HG03175 (cell line): ENCODE results near the gene SLF2.

Source experiments
- ATAC-seq: cut with Tn5 transposase; IDR thresholded peaks from one replicate; pipeline ENCODE4 v1.9.1; 2021; ENCODE audit warnings: mild to moderate bottlenecking, moderate library complexity; ENCODE audit not compliant: unreplicated experiment

The SLF2 gene

DNA sequence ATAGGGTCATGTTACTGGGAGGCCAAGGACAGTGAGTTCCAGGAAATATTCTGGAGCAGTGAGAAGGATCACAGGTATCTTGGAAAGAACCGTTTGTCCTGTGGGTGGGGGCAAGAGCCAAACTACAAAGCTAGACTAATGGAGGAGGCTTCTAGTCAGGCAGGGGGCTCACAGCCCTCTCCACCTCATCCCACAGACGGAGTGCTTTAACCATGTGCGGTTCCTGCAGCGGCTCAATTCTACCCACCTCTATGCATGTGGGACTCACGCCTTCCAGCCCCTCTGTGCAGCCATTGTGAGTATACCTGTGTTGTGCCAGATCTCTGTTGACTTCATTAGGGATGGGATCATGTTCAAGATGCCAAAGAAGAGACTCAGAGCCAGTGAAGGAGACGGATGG lies 64.7 kb downstream of the SLF2 start:
- ATAC-seq, result no peak

DNA sequence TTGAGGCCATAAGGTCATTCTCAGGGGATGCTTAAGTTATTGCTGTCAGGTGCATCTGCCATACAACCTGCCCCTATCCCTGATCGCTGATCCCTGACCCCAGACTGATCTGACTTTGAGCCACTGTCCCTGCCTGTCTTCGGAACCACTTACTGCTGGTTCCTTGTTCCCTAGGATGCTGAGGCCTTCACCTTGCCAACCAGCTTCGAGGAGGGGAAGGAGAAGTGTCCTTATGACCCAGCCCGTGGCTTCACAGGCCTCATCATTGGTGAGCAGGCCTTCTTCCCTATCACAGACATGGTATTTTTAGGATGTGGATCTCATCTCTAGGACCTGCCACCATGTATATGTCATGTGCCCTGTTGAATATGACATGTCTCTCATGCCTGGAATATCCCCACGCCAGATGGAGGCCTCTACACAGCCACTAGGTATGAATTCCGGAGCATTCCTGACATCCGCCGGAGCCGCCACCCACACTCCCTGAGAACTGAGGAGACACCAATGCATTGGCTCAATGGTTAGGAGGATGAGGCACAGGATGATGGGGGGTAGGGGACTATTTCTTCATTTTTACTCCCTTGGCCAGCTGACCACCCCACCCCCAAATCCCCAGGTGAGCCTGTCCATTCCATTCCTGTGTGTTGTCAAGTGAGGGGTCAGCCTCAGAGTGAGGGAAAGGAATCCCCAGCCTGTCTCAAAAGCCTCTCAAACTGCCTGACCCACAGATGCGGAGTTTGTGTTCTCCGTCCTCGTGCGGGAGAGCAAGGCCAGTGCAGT lies 65.5 kb downstream of the SLF2 start:
- ATAC-seq, result no peak

DNA sequence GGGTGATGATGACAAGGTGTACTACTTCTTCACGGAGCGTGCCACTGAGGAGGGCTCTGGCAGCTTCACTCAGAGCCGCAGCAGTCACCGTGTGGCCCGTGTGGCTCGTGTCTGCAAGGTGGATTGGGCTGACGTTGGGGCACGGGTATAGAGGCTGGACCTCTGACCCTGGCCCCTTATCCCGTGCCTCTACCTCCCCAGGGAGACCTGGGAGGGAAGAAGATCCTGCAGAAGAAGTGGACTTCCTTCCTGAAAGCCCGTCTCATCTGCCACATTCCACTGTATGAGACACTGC lies 66.1 kb downstream of the SLF2 start:
- no peak for ATAC-seq

DNA sequence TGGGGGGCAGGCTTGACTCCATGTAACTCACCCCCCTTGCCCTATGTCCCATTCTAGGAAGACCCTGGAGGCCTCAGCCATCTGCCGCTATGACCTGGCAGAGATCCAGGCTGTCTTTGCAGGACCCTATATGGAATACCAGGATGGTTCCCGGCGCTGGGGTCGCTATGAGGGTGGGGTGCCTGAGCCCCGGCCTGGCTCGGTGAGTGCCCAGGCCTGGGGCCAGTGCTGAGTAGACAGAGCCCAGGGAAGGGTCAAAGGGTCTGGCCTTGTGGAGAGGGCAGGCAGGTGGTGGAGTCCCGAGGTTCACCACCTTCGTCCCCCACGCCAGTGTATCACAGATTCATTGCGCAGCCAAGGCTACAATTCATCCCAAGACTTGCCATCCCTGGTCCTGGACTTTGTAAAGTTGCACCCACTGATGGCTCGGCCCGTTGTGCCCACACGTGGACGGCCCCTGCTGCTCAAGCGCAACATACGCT lies 67.1 kb downstream of the SLF2 start:
- no peak for ATAC-seq

DNA sequence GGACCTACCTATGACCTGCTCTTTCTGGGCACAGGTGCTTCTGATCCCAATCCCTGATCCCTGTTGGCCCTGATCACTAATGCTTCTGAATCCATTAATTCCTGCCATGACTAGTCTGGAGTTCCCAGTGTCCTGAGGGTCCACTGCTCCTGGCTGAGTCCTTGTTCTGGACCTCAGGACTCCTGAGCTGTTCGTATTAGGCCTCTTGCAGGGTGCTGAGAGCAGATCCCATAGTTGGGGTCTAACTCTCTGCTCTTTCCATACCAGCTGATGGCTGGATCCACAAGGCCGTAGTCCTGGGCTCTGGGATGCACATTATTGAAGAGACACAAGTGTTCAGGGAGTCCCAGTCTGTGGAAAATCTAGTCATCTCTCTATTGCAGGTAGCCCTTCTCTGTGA lies 67.5 kb downstream of the SLF2 start:
- ATAC-seq, result no peak

DNA sequence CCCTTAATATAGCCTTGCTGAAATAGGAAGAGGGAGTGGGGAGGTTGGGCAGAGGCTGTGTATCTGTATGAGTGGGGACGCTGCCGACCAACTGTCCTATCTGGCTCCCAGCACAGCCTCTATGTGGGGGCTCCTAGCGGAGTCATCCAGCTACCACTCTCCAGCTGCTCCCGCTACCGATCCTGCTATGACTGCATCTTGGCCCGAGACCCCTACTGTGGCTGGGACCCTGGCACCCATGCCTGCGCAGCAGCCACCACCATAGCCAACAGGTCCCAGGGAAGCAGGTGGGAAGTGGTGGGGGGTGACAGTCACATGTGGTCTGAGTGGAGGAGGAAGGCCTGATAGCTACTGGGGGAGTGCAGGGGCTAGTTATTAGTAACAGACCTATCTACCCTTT lies 67.9 kb downstream of the SLF2 start:
- no peak for ATAC-seq

DNA sequence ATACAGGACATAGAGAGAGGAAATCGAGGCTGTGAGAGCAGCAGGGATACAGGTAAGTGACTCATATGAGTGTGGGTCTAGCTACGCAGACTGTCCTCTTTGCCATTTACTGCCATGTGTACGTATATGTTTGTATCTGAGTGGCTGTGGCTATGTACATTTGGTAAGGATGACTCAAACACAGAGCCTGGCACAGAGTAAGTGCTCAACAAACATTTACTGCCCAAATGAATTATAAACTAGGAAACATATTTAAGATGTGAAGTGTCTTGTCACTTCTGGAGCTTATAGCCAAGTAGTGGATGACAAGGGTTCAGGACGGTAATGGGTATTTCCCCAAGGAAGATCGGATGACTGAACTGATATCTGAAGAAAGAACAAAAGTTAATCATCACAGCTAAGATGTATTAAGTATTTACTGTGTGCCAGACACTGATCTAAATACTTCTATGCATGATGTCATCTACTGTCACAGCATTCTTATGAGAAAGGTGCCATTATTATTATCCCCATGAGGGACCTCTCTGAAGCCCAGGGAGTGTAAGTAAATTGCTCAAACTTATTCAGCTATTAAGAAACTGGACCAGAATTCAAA lies 68.5 kb downstream of the SLF2 start:
- ATAC-seq, result no peak

DNA sequence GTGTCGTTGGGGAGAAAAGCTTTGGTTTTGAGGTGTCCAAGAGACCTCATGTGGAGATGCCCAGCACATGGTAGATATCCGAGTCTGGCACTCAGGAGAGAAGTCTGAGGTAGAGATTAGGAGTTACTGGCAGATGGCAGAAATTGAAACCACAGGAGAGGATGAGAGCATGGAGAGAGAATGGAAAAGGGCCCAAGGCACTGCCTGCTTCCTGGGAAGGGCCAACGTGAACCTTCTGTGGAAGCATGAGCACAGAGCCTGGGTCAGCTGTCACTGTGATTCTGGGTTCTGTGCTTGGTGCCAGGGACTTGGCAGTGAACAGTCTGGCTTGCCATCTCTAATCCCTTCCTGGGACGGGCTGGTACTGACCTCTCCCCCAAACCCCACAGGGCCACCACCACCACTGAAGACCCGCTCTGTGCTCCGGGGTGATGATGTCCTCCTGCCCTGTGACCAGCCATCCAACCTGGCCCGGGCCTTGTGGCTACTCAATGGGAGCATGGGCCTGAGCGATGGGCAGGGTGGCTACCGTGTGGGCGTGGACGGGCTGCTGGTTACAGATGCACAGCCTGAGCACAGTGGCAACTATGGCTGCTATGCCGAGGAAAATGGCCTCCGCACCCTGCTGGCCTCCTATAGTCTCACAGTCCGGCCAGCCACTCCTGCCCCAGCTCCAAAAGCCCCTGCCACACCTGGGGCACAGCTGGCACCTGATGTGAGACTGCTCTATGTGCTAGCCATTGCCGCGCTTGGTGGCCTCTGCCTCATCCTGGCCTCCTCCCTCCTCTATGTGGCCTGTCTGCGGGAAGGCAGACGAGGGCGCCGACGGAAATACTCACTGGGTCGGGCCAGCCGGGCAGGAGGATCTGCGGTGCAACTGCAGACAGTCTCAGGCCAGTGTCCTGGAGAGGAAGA lies 70.4 kb downstream of the SLF2 start:
- ATAC-seq, result no peak

DNA sequence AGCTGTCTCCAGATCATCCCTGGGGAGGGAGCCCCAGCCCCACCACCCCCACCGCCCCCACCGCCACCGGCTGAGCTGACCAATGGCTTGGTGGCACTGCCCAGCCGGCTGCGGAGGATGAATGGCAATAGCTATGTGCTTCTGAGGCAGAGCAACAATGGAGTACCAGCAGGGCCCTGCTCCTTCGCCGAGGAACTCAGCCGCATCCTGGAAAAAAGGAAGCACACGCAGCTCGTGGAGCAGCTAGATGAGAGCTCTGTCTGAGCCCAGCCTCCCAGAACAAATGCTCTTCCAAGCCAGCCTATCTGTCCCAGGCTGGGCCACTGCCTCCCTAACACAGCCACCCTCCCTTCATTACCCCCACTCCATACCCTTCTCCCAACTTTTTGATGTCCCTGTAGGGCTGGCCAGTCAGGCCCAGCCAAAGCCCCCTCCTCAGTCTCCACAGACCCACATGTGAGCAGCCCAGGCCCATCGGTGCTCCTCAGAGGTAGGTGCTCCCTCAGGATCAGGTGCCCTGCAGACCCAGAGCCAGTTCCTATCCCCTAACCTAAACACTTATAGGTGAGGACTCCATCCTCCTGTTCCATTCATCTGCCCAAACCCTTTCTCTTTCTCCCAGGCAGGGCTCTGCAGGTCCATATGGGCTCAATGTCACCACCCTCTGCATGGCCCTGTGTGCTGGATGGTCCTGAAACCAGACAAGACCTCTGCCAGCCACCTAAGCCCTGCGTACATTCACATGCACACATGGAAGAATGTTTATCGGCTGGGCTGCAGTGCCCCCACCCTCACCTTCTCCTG lies 71.3 kb downstream of the SLF2 start:
- no peak for ATAC-seq

DNA sequence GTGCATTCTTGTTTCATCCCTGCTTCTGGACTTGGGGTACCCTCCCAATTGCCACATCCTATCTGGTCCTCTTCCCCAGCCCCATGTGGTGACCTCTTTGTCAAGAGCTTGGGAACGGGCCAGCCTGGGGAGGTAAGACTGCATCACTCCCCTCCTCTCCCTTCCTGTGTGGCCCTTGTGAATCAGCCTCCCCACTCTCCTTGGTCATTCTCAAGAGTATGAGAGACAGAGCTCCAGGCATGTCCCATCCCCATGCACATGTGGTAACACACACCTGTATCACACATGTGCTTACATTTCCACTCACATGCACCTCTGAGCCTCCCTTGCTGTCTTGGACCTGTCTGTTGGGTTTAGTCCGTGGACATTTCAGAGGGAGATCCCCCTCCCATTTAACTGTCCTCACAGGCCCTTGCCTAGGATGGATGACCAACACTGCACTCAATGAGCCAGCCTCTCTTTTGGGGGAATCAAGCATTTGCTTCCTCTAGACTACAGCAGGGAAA lies 72.0 kb downstream of the SLF2 start:
- ATAC-seq, result no peak

DNA sequence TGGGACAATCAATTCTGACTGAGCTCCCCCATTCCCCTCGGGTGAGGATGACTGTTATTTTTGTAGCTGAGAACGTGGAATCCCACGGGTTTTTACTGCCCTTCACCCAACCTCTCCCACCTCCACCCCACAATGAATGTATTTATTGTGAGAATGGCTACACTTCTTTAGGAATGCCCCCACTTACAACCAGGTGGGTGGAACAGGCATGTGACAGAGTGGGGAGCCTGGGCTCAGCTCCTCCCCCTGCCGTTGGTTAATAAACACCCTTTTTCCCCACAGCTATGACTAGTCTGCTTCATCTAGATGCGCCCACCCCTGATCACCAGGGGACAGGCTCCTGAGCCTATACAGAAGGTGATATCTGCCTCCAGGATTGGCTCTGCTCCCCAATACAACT lies 72.6 kb downstream of the SLF2 start:
- ATAC-seq, result no peak

DNA sequence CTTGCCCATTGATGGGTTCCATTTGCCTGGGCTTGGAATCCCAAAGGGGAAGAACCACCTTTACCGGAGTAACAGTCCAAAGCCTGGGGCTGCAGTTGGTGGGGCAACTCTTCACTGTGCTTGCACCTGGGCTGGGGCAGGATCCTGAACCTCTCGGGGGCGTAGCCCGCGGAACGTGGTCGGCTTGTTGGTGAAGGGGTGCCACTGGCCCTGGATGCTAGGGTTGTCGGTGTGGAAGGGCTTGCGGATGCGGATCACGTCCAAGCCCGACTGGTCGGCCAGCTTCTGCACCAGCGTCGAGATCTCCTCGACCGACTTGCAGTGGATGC lies 73.8 kb downstream of the SLF2 start:
- ATAC-seq, result no peak

DNA sequence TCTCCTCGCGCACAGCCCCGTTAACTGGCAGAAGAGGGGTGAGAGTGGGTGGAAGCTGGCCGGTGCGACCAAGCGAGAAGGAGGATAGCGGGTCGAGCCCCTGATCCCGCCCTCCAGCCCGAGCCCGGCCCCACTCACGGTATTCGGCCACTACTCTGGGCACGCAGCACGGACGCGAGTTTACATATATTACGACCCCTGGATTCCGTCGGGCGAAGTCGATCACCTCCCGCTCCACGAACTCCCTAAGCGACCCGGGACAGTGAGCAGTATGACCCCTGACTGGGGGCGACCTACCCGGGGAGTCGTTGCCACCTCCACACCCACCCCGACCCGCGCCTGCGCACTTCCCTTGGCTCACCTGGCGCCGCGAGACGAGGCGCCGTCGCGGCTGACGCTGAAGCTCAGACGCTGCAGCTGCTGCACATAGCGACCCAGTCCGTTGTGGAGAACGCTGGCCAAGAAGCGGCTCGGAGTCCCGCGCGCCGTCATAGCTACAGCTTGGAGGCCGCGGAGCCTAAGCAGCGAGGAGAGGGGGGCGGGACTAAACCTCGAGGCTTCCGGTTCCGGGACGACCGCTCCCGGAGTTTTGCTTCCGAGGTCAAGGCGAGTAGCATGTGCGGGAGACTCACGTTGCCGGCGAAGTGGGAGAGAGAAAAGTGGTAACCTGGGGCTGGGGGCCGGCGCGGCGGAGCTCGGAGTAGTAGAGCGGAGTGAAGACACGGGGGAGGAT lies 74.4 kb downstream of the SLF2 start, which contains the start of the genes MRPL43 and TWNK:
Gene MRPL43, minus strand, starts transcription at position 546 of the 733 bp plus-strand sequence. Its CDS starts 54 bp downstream, at position 492.
Gene TWNK, plus strand, starts transcription at position 592 of the 733 bp plus-strand sequence. CDS start 668 bp downstream, outside the sequence.
- ATAC-seq, result peak; percentile 82

DNA sequence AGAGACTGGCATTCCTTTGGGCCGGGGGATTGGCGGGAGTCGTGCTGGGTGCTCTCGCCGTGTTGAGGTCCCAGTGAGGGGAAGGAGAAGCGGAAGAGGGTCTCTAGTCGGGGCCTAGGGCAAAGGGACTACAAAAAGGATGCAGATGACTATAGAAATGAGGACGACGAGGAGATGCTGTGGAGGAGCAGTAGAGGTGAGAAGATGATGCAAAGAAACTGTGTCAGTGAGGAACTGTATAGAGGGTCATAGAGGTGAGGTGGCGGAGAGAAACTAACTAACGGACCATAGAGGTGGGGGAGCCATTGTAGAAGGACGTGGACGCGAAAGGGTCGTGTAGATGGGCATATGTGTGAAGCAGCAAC lies 74.9 kb downstream of the SLF2 start:
- peak; percentile 5 for ATAC-seq

DNA sequence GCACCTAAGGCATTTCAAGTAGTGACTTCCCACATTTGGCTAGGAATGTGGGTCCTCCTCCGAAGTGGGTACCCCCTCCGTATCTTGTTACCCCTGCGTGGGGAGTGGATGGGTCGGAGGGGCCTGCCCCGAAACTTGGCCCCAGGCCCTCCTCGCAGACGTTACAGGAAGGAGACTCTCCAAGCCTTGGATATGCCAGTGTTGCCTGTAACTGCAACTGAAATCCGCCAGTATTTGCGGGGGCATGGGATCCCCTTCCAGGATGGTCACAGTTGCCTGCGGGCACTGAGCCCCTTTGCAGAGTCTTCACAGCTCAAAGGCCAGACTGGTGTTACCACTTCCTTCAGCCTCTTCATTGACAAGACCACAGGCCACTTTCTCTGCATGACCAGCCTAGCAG lies 75.4 kb downstream of the SLF2 start:
- no peak for ATAC-seq

DNA sequence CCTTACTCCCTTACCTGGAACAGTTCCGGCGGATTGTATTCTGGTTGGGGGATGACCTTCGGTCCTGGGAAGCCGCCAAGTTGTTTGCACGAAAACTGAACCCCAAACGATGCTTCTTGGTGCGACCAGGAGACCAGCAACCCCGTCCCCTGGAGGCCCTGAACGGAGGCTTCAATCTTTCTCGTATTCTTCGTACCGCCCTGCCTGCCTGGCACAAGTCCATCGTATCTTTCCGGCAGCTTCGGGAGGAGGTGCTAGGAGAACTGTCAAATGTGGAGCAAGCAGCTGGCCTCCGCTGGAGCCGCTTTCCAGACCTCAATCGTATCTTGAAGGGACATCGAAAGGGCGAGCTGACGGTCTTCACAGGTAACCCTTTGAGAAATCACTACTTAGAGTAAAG lies 76.3 kb downstream of the SLF2 start:
- ATAC-seq, result no peak

DNA sequence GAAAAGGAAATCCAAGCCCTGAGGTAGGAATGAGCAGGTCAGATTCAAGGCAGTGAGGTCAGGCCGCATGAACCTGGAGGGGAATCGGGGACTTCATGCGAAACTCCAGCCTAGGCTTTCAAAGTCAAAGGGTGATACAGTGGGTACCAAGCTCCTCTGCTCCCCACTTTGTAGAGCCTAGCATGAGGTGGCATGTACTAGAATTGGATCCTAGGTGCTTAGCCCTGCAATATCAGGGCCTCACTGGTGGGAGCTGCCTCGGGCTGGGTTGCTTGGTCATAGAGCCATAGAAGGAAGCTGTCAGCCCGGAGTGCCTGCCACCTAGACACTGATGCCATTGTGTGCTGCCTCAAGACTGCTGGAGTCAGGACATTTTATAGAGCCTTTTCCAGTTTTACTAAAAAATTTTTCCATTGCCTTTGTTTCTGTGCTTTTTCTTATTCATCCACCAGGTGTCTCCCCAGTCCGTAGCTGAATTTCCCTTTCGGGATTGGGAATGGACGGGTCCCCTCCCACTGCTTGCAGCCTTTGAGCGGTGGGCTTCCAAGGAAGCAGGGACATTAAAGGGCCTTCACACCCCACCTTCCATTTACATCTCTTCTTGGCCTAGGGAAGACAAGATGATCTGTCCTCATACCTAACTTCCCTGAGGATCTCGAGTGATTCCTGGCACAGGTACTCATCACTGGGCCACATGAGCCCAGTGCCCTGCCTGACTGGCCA lies 81.4 kb downstream of the SLF2 start:
- ATAC-seq, result no peak

DNA sequence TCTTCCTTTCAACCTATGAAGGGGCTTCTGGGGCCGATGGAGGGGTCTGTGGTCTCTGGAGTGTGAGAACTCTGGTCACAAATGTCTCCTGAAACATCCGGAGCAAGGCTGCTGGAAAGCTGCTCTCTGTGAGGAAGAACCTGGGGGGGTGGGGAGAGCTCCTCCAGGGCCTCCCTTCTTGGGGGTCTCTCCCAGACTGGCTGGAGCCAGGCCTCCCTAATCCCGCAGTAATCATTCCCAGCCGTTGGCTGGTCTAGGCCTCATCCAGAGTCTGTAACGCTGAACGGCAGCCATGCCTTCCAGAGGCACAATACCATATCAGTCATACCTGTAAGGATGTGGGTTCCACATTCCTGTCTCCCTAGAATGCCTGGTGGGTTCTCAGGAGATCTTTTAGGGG lies 82.4 kb downstream of the SLF2 start:
- no peak for ATAC-seq

DNA sequence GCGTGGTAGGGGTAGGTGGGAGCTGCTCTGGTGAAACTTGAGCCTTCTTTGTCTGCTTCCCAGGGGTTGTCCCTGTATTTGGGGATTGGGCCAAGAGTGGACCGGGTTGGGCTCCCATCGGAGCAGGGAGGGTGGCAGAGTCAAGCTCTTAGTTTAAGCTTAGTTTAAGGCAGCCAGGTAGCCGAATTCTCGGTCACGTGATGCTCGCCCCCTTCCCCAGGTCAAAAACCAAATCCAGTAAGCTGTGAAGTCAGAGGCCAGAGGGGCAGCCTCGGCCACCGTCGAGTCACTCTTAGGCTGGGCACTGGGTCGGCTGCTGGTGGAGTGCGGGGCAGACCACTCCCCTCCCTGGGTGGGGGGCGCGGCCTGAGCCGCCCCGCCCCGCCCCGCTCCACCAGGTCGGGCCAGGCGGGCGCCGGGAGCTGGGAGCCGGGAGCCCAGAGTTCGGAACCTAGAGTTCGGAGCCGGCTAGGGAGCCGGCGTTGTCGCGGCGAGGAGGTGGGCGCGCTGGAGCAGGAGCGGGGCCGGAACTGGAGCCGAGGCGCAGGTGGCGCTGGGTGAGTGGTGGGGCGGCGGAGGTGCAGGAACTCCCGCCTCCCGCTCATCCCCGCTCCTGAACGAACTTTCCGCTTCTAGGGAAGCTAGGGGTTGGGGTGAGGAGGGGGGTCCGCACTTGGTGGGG lies 84.1 kb downstream of the SLF2 start:
- ATAC-seq, result no peak
